ENCODE measurements around the gene TMEM14C.

DNA sequence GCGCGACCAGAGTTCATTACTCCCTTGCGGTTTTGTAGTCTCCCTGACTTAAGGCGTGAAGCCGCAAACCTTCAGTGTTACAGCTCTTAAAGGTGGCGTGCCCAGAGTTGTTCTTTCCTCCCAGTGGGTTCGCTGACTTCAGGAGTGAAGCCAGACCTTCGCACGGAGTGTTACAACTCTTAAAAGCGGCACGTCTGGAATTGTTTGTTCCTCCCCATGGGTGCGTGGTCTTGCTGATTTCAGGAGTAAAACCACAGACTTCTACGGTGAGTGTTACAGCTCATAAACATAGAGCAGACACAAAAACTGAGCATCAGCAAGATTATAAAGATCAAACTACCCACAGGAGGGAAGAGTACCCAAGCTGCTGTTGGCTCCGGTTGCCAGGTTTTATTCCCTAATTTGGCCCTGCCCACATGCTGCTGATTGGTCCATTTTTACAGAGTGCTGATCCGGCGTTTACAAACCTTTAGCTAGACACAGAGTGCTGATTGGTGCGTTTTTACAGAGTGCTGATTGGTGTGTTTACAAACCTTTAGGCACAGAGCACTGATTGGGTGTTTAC lies 10.4 kb downstream of the TMEM14C start:
- TF ChIP-seq CTCF (IDR thresholded peaks at IDR 0.05 in 8 of 11, conservative IDR thresholded peaks at IDR 0.05 in 3 of 11) (no peak), POLR2A (IDR thresholded peaks at IDR 0.05) (no peak), POLR2AphosphoS5 (IDR thresholded peaks at IDR 0.05) (no peak)

Data from spleen (tissue), 7 donors.